T-cell (primary cell): ENCODE measurements around the gene PODXL2. TPM values are rescaled to one million over a fixed set of nuclear protein-coding genes. Genes with fewer than 3 reads are reported as not detected.

Source experiments
- ATAC-seq, 4 experiments: fragments of 200-7000 bp in 3 of 4; fragments of 150-1000 bp in 1 of 4; cut with Tn5 transposase; replicated peaks in 1 of 4; 1 replicate in 3 of 4; 2 replicates in 1 of 4; pipeline ENCODE4 v1.10.0; 2021; ENCODE audit warnings: moderate library complexity in 3 of 4, mild to moderate bottlenecking in 2 of 4, moderate number of reproducible peaks in 1 of 4
- CTCF ChIA-PET, 2 donors: fragments of 300-600 bp; sonication (Branson Sonifier 250); formaldehyde crosslinking; loops; one replicate each; lab custom pipeline; 2022; ENCODE audit warnings: antibody characterized with exemption in 2 of 2; lab: Charles Lee
- POLR2A ChIA-PET, 2 donors: fragments of 300-600 bp; sonication (Branson Sonifier 250); formaldehyde crosslinking; loops; one replicate each; lab custom pipeline; 2022; ENCODE audit warnings: antibody characterized with exemption in 2 of 2; lab: Charles Lee
- DNase-seq, 35 experiments: peaks; one replicate each; pipeline versions ENCODE4 v3.0.0 to v3.0.0-alpha.2; 2013 to 2023
- H3K27ac ChIP-seq: one replicate; pipeline ENCODE4 v1.5.1; 2013; ENCODE audit warnings: low read length
- H3K27me3 ChIP-seq, 2 experiments: replicated peaks in 1 of 2; 1 replicate in 1 of 2; 2 replicates in 1 of 2; pipeline versions ENCODE4 v1.6.1 to v1.7.0; 2013; ENCODE audit warnings: low read length in 1 of 2, mixed read lengths in 1 of 2; ENCODE audit not compliant: control insufficient read depth in 2 of 2, insufficient read depth in 2 of 2; ENCODE audit errors: extremely low read depth in 1 of 2
- H3K36me3 ChIP-seq, 2 donors: 1 replicate in 1 of 2; 2 replicates in 1 of 2; pipeline versions ENCODE4 v1.6.1 to v1.7.0; 2013; ENCODE audit warnings: low read length in 1 of 2; ENCODE audit not compliant: control insufficient read depth in 2 of 2, insufficient read depth in 1 of 2; ENCODE audit errors: extremely low read depth in 1 of 2
- H3K4me1 ChIP-seq, 2 experiments: 1 replicate in 1 of 2; 2 replicates in 1 of 2; pipeline versions ENCODE4 v1.6.1 to v1.7.0; 2013; ENCODE audit warnings: low read length in 2 of 2, mixed read lengths in 1 of 2; ENCODE audit not compliant: insufficient read depth in 2 of 2, control insufficient read depth in 1 of 2; ENCODE audit errors: extremely low read depth in 1 of 2
- H3K4me3 ChIP-seq, 2 donors: 1 replicate in 1 of 2; 2 replicates in 1 of 2; pipeline versions ENCODE4 v1.5.1 to v1.7.0; 2013; ENCODE audit warnings: mild to moderate bottlenecking in 2 of 2, low read length in 1 of 2, moderate library complexity in 1 of 2; ENCODE audit not compliant: control insufficient read depth in 1 of 2; ENCODE audit errors: extremely low read depth in 1 of 2
- H3K9me3 ChIP-seq: 2 replicates; pipeline ENCODE4 v1.7.0; 2013
- H3K27ac Mint-ChIP-seq, 2 donors: one replicate each; pipeline ENCODE4 v1.8.0; 2020 to 2021; ENCODE audit warnings: mild to moderate bottlenecking in 2 of 2, mixed read lengths in 2 of 2
- H3K27me3 Mint-ChIP-seq, 2 donors: one replicate each; pipeline ENCODE4 v1.8.0; 2021 to 2022; ENCODE audit warnings: mixed read lengths in 2 of 2
- H3K36me3 Mint-ChIP-seq: one replicate; pipeline ENCODE4 v1.8.0; 2021; ENCODE audit warnings: mixed read lengths
- H3K4me1 Mint-ChIP-seq, 3 donors: one replicate each; pipeline ENCODE4 v1.8.0; 2020 to 2022; ENCODE audit warnings: mixed read lengths in 3 of 3, mild to moderate bottlenecking in 1 of 3
- H3K4me3 Mint-ChIP-seq, 3 donors: one replicate each; pipeline ENCODE4 v1.8.0; 2020 to 2022; ENCODE audit warnings: mild to moderate bottlenecking in 3 of 3, mixed read lengths in 3 of 3, moderate library complexity in 3 of 3
- H3K9me3 Mint-ChIP-seq, 3 donors: one replicate each; pipeline ENCODE4 v1.8.0; 2020 to 2022; ENCODE audit warnings: mixed read lengths in 3 of 3
- WGBS: methylation state at CpG from one replicate; pipeline ENCODE4 v1.1.5; 2013; ENCODE audit warnings: missing lambda C conversion rate; ENCODE audit not compliant: insufficient coverage; 5-methylcytosine and 5-hydroxymethylcytosine counted together
- total RNA-seq, 35 experiments: library from RNA in 6 of 35; stranded (reverse) in 6 of 35; fragments of 120-200 nt in 1 of 35; gene quantifications; one replicate each; pipeline versions ENCODE4 v1.2.1 to v1.2.4 and lab custom pipeline; 2013 to 2026

PODXL2 gene
- total RNA-seq, 5 donors from 2014 or later (not counting 1 experiment from before 2014, with no cell fraction given) = 2.0 to 4.7 (median 4.2) TPM

DNA sequence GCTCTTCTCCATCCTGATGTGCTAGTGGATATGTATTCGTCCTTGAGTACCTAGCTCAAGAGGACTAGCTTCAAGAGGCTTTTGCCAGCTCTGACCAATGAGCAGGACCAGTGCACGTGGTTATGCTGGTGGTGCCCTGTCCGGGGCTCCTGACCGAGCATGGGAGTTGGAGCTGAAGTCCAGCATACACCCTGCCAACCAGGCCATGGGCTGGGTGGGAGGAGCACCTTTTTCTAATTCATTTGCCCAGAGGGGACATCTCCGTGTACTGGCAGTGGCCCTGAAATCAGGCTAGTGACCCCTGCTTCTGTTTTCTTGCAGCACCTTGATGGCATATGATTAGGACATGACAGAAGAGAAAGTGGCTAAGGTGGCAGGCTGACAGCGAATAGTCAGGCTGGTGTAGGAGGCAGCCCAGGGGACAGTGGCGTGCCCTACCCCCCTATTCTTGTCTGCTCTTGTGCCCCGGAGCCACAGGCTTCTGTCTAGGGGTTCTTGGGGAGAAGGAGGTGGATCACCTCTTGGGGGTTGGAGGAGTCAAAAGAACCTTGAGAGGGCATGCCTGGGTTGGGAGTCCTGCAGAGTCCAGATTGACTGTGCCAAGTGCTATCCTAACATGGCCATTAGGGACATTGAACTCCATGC, 16.5 kb downstream of the PODXL2 start:
- ChIA-PET POLR2A (no interaction called here), CTCF (interaction anchor here in 1 of 2 donors (0.6 kb wide), 1 partner anchor 21 kb away, joined by 6 read pairs; no protein-coding TSS in a partner anchor)
- ATAC-seq (no peak), DNase-seq (no peak)
- Histone ChIP-seq H3K36me3 (no peaks in the 10 kb centered on the region), H3K27ac (no peak overlapping the region), H3K4me1 (no peaks in the 10 kb centered on the region), H3K27me3 (peaks cover 0 to 3% of the 10 kb centered on the region in 2 experiments), H3K9me3 (no peaks in the 10 kb centered on the region), H3K4me3 (no peak overlapping the region)
- Mint-ChIP-seq H3K27ac (no peak overlapping the region), H3K36me3 (no peaks in the 10 kb centered on the region), H3K4me3 (no peak overlapping the region), H3K4me1 (no peaks in the 10 kb centered on the region), H3K9me3 (no peaks in the 10 kb centered on the region), H3K27me3 (no peaks in the 10 kb centered on the region)
- 83% methylated on average over 5 of the region's 8 CpGs for WGBS

DNA sequence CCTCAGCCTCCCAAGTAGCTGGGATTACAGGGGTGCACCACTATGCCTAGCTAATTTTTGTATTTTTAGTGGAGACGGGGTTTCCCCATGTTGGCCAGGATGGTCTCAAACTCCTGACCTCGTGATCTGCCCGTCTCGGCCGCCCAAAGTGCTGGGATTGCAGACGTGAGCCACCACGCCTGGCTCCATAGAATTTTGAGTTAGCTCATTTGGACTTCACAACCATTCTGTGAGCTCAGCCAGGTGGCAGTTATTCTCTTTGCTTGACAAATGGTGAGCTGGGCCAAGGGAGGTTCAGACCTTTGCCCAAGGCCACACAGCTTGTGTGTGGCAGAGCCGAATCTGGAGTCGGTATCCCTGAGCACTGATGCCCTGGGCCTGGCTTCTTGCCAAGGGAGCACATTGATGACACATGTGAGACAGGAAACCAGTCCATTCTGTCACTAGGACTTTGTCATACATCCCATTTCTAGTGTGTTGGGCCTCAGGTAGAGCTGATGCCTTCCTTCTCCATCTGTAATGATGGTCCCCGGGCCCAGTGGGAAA, 17.6 kb downstream of the PODXL2 start:
- H3K27me3 Mint-ChIP-seq = no peaks in the 10 kb centered on the region
- H3K4me3 Mint-ChIP-seq = no peak overlapping the region
- no peaks in the 10 kb centered on the region for H3K9me3 Mint-ChIP-seq
- WGBS = 93% methylated on average over 8 of the region's 10 CpGs
- no peaks in the 10 kb centered on the region for H3K4me1 Mint-ChIP-seq
- DNase-seq = no peak
- Histone ChIP-seq H3K4me3 (no peak overlapping the region), H3K4me1 (no peaks in the 10 kb centered on the region), H3K27me3 (peaks cover 0 to 5% of the 10 kb centered on the region in 2 experiments), H3K27ac (no peak overlapping the region), H3K36me3 (no peaks in the 10 kb centered on the region), H3K9me3 (no peaks in the 10 kb centered on the region)
- POLR2A ChIA-PET = no interaction called here
- no peaks in the 10 kb centered on the region for H3K36me3 Mint-ChIP-seq
- H3K27ac Mint-ChIP-seq = no peak overlapping the region
- no peak for ATAC-seq
- CTCF ChIA-PET = interaction anchor here in 1 of 2 donors (0.7 to 1.5 kb wide), 3 partner anchors 9 to 1179 kb away, joined by 4 to 8 read pairs (median 6); no protein-coding TSS in a partner anchor

DNA sequence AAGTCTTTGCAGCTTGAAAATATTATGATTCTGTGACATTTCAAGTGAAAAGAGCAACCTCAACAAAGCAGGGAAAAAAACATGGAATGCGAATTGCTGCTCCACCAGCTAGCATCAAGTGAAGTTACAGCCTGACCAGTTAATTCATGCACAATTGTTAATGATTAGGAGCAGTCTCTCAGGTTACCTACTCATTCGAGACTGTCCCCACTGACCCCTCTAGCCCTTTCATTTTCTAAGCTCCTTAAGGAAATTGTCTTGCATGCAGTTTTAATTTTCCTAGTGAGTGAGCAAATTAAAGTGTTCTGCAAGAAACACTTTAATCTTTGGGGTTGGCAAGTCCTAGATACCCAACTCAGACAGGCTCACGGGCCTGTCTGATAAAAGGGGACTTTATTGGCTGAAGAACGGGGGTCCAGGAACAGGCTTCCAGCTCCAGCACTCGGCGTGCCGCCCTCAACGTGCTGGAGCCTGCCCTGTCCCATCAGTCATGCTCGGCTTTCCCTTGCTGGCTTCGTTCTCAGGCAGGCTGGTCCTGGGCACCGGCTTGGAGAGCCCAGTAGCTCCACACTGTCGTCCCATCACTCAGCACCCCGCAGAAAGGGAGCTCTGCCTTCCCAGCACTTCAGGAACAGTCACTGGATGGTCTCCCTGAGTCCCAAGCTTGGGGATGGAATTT, 18.3 kb downstream of the PODXL2 start:
- WGBS = 94% methylated on average over 10 of the region's 13 CpGs
- CTCF ChIA-PET = interaction anchor here in 1 of 2 donors (1.5 kb wide), 1 partner anchor 49 kb away, joined by 6 read pairs; no protein-coding TSS in a partner anchor
- H3K4me3 Mint-ChIP-seq = no peak overlapping the region
- Histone ChIP-seq H3K27me3 (peaks cover 0 to 12% of the 10 kb centered on the region in 2 experiments), H3K4me3 (no peak overlapping the region), H3K9me3 (no peaks in the 10 kb centered on the region), H3K36me3 (no peaks in the 10 kb centered on the region), H3K27ac (no peak overlapping the region), H3K4me1 (no peaks in the 10 kb centered on the region)
- no peaks in the 10 kb centered on the region for H3K27me3 Mint-ChIP-seq
- ATAC-seq (no peak), DNase-seq (no peak)
- no peaks in the 10 kb centered on the region for H3K36me3 Mint-ChIP-seq
- H3K27ac Mint-ChIP-seq = no peak overlapping the region
- POLR2A ChIA-PET = no interaction called here
- H3K4me1 Mint-ChIP-seq = no peaks in the 10 kb centered on the region
- H3K9me3 Mint-ChIP-seq = no peaks in the 10 kb centered on the region

DNA sequence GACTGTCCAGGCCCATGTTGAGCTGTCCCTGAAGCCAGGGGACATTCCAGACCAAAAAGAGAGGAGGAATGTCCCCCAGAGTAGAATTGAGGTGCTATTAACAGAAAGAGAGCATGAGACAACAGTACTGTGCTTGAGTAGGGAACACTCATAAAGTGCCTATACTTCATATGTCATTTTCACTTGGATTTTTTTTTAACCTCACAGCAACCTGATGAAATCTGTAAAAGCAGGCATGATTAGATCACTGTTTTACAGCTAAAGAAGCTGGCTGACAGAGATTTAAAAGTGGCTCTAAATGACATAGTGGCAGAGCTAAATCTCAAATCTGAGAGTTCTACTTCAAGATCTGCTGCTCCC, 18.8 kb downstream of the PODXL2 start:
- DNase-seq (no peak), ATAC-seq (no peak)
- H3K4me1 ChIP-seq = no peaks in the 10 kb centered on the region
- ChIA-PET POLR2A (no interaction called here), CTCF (interaction anchor here in 1 of 2 donors (1.5 kb wide), 1 partner anchor 48 kb away, joined by 6 read pairs; no protein-coding TSS in a partner anchor)
- no peaks in the 10 kb centered on the region for H3K9me3 ChIP-seq
- H3K27ac ChIP-seq = no peak overlapping the region
- no peaks in the 10 kb centered on the region for H3K27me3 Mint-ChIP-seq
- no peak overlapping the region for H3K4me3 Mint-ChIP-seq
- no peaks in the 10 kb centered on the region for H3K36me3 ChIP-seq
- H3K9me3 Mint-ChIP-seq = no peaks in the 10 kb centered on the region
- no peak overlapping the region for H3K4me3 ChIP-seq
- no peaks in the 10 kb centered on the region for H3K36me3 Mint-ChIP-seq
- H3K27ac Mint-ChIP-seq = no peak overlapping the region
- peaks cover 0 to 17% of the 10 kb centered on the region in 2 experiments for H3K27me3 ChIP-seq
- H3K4me1 Mint-ChIP-seq = no peaks in the 10 kb centered on the region

DNA sequence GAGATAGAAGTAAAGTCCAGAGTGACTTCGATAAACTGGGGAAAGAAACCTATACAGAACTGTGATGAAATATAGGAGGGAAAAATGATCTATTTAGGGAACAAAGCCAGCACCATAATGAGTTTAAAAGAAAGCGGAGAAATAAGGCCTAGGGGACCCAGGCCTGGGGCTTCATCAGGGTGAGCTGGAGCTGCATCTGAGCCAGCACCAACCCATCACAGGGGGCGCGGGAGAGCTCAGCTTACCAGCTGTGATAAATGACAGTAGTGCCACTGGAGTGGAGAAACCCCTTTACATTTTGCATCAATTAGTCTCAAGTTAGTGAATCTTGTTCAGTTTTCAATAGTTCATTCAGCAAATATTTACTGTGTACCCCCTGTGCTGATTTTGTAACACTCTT, 21.3 kb downstream of the PODXL2 start:
- ChIA-PET POLR2A (no interaction called here), CTCF (interaction anchor here in 1 of 2 donors (0.5 kb wide), 1 partner anchor 75 kb away, joined by 3 read pairs; no protein-coding TSS in a partner anchor)
- Histone ChIP-seq H3K9me3 (no peaks in the 10 kb centered on the region), H3K27ac (no peak overlapping the region), H3K36me3 (no peaks in the 10 kb centered on the region), H3K4me1 (no peaks in the 10 kb centered on the region), H3K4me3 (no peak overlapping the region), H3K27me3 (peaks cover 0 to 17% of the 10 kb centered on the region in 2 experiments)
- no peak for ATAC-seq
- Mint-ChIP-seq H3K4me3 (no peak overlapping the region), H3K36me3 (no peaks in the 10 kb centered on the region), H3K9me3 (no peaks in the 10 kb centered on the region), H3K27me3 (no peaks in the 10 kb centered on the region), H3K27ac (no peak overlapping the region), H3K4me1 (no peaks in the 10 kb centered on the region)
- no CpG with 5 or more reads among the region's 4 CpGs for WGBS
- no peak for DNase-seq

DNA sequence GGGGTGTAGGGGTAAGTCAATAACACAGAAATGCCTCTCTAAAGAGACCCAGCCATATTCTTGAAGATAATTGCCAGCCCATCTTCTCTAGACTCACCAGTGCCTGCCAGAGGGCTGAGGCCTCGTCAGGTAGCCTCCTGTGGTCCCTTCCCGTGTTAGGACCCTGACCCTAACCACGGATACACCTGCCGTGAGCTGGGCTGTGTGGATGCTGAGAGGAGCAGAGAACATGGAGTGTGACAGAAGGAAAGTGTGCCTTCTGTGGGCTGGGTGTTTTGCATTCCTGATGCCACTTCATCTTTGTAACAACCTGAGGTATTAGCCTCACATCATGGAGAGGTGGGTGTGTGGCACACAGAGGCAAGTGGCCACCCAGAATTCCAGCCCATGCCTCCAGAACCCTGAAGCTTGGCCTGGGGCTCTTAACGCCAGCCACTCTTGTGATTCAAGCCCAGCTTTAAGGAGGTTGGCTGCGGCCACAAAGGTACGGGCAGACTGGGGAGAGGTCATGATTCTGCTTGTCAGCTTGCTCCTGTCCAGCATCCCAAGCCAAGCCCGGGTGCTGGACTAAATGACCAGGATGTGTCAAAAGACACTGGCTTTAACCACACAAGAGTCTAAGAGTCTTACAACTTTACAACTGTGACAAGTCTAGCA, 22.7 kb downstream of the PODXL2 start:
- H3K27me3 Mint-ChIP-seq = no peaks in the 10 kb centered on the region
- Histone ChIP-seq H3K9me3 (no peaks in the 10 kb centered on the region), H3K27ac (no peak overlapping the region), H3K4me3 (no peak overlapping the region), H3K36me3 (no peaks in the 10 kb centered on the region), H3K27me3 (peaks cover 0 to 17% of the 10 kb centered on the region in 2 experiments), H3K4me1 (no peaks in the 10 kb centered on the region)
- ATAC-seq = no peak
- ChIA-PET POLR2A (interaction anchor here in 1 of 2 donors (0.6 kb wide), 1 partner anchor 54 kb away, joined by 3 read pairs; the partner anchor contains the start of gene MCM2), CTCF (interaction anchor here in 1 of 2 donors (0.5 to 0.7 kb wide), 2 partner anchors 15 to 50 kb away, joined by 3 to 6 read pairs; no protein-coding TSS in a partner anchor)
- WGBS = 64% methylated on average over 5 of the region's 8 CpGs
- no peak overlapping the region for H3K27ac Mint-ChIP-seq
- no peaks in the 10 kb centered on the region for H3K4me1 Mint-ChIP-seq
- H3K9me3 Mint-ChIP-seq = no peaks in the 10 kb centered on the region
- H3K36me3 Mint-ChIP-seq = no peaks in the 10 kb centered on the region
- no peak overlapping the region for H3K4me3 Mint-ChIP-seq
- no peak for DNase-seq
